H1 (cell line): ENCODE data around the gene STK36. TPM values are rescaled to one million over a fixed set of nuclear protein-coding genes. Genes with fewer than 3 reads are reported as not detected.

Source experiments
- CTCF ChIA-PET: fragments of 300-600 bp; sonication (Branson Sonifier 250); formaldehyde crosslinking; loops from one replicate; lab custom pipeline; 2021; ENCODE audit not compliant: partially characterized antibody; lab: Charles Lee
- POLR2A ChIA-PET: fragments of 300-600 bp; sonication (Branson Sonifier 250); formaldehyde crosslinking; loops from one replicate; lab custom pipeline; 2021; ENCODE audit warnings: inconsistent platforms; ENCODE audit not compliant: partially characterized antibody; lab: Charles Lee
- DNase-seq, 2 experiments: peaks; one replicate each; pipeline versions ENCODE4 v3.0.0 to v3.0.0-alpha.2; 2010 to 2022; ENCODE audit warnings: low spot score in 2 of 2, low read depth in 1 of 2, mixed read lengths in 1 of 2
- FAIRE-seq: peaks from 2 replicates; lab custom pipeline; 2011; peaks lifted over from hg19 to GRCh38; lab: Jason Lieb, UNC
- H2AFZ ChIP-seq: 2 replicates; pipeline ENCODE4 v1.8.1; 2012; ENCODE audit warnings: low read length, inconsistent platforms
- H2AK5ac ChIP-seq: 2 replicates; pipeline ENCODE4 v1.6.1; 2013; ENCODE audit warnings: low read depth, low read length
- H2BK120ac ChIP-seq: replicated peaks from 2 replicates; pipeline ENCODE3; 2013; ENCODE audit warnings: low read depth, low read length, inconsistent platforms
- H2BK12ac ChIP-seq: 2 replicates; pipeline ENCODE4 v1.6.1; 2013; ENCODE audit warnings: low read depth, low read length
- H2BK15ac ChIP-seq: 2 replicates; pipeline ENCODE4 v1.6.1; 2013; ENCODE audit warnings: low read length
- H2BK20ac ChIP-seq: 2 replicates; pipeline ENCODE4 v1.6.1; 2013; ENCODE audit warnings: low read length
- H2BK5ac ChIP-seq: 2 replicates; pipeline ENCODE4 v1.6.1; 2013; ENCODE audit warnings: low read depth, low read length
- H3K14ac ChIP-seq: 2 replicates; pipeline ENCODE4 v1.6.1; 2013; ENCODE audit warnings: inconsistent platforms; ENCODE audit not compliant: insufficient read length
- H3K18ac ChIP-seq: 2 replicates; pipeline ENCODE4 v1.6.1; 2013; ENCODE audit warnings: low read length; ENCODE audit errors: extremely low read depth
- H3K23ac ChIP-seq: 2 replicates; pipeline ENCODE4 v1.6.1; 2013; ENCODE audit warnings: inconsistent platforms; ENCODE audit not compliant: insufficient read length
- H3K23me2 ChIP-seq: 2 replicates; pipeline ENCODE4 v1.6.1; 2013; ENCODE audit warnings: low read depth, low read length
- H3K27ac ChIP-seq: 2 replicates; pipeline ENCODE4 v1.6.1; 2011; ENCODE audit warnings: low read depth, low read length, inconsistent platforms
- H3K27me3 ChIP-seq, 4 experiments: replicated peaks in 1 of 4; 1 replicate in 1 of 4; 2 replicates in 3 of 4; pipeline versions ENCODE4 v1.6.1 to v1.8.1; 2011 to 2013; ENCODE audit warnings: low read length in 3 of 4, mild to moderate bottlenecking in 3 of 4, inconsistent platforms in 2 of 4, mixed read lengths in 2 of 4, moderate library complexity in 1 of 4; ENCODE audit not compliant: control insufficient read depth in 3 of 4, insufficient read depth in 3 of 4; ENCODE audit errors: extremely low read depth in 1 of 4
- H3K36me3 ChIP-seq, 4 experiments: 2 replicates each; pipeline versions ENCODE4 v1.6.1 to v1.8.1; 2011 to 2013; ENCODE audit warnings: mild to moderate bottlenecking in 4 of 4, low read length in 3 of 4, moderate library complexity in 2 of 4, control low read depth in 1 of 4, inconsistent platforms in 1 of 4; ENCODE audit not compliant: insufficient read depth in 4 of 4, control insufficient read depth in 2 of 4
- H3K4ac ChIP-seq: replicated peaks from 2 replicates; pipeline ENCODE3; 2013; ENCODE audit warnings: low read length, low read depth, mixed read lengths, inconsistent platforms; ENCODE audit not compliant: insufficient read length
- H3K4me1 ChIP-seq, 4 experiments: replicated peaks in 1 of 4; 1 replicate in 1 of 4; 2 replicates in 3 of 4; pipeline versions ENCODE4 v1.6.1 to v1.8.1; 2011 to 2013; ENCODE audit warnings: low read length in 3 of 4, inconsistent platforms in 2 of 4, mixed read lengths in 1 of 4; ENCODE audit not compliant: insufficient read depth in 4 of 4, control insufficient read depth in 3 of 4
- H3K4me2 ChIP-seq, 2 experiments: 2 replicates each; pipeline versions ENCODE4 v1.6.1 to v1.8.1; 2011 to 2013; ENCODE audit warnings: low read depth in 2 of 2, low read length in 2 of 2, control low read depth in 1 of 2, inconsistent platforms in 1 of 2, mild to moderate bottlenecking in 1 of 2; ENCODE audit not compliant: insufficient read depth in 1 of 2
- H3K4me3 ChIP-seq, 4 experiments: fragments of 200-600, 300-600 bp in 1 of 4; sonication (generic), shearing (Covaris generic), sonication (Bioruptor Twin) in 1 of 4; 2 replicates each; pipeline versions ENCODE4 v1.5.1 to v1.8.1; 2011 to 2016; ENCODE audit warnings: low read length in 4 of 4, low read depth in 3 of 4, control low read depth in 2 of 4, inconsistent platforms in 2 of 4, mild to moderate bottlenecking in 2 of 4, mixed read lengths in 1 of 4, moderate library complexity in 1 of 4; ENCODE audit not compliant: insufficient read depth in 2 of 4; ENCODE audit errors: extremely low read depth in 1 of 4
- H3K56ac ChIP-seq: replicated peaks from 2 replicates; pipeline ENCODE3; 2013; ENCODE audit warnings: low read depth, mild to moderate bottlenecking, mixed read lengths, low read length, inconsistent platforms; ENCODE audit not compliant: insufficient read length
- H3K79me1 ChIP-seq: 2 replicates; pipeline ENCODE4 v1.6.1; 2013; ENCODE audit warnings: low read depth, low read length, control low read depth
- H3K79me2 ChIP-seq, 2 experiments: 2 replicates each; pipeline versions ENCODE4 v1.6.1 to v1.8.1; 2012 to 2013; ENCODE audit warnings: low read length in 2 of 2, mild to moderate bottlenecking in 2 of 2, inconsistent platforms in 1 of 2; ENCODE audit not compliant: insufficient read depth in 2 of 2, control insufficient read depth in 1 of 2
- H3K9ac ChIP-seq, 4 experiments: replicated peaks in 1 of 4; 1 replicate in 1 of 4; 2 replicates in 3 of 4; pipeline versions ENCODE4 v1.6.1 to v1.8.1; 2011 to 2013; ENCODE audit warnings: low read depth in 3 of 4, low read length in 3 of 4, control low read depth in 2 of 4, mild to moderate bottlenecking in 2 of 4, moderate library complexity in 2 of 4, inconsistent platforms in 1 of 4; ENCODE audit errors: extremely low read depth in 1 of 4
- H3K9me3 ChIP-seq, 2 experiments: 2 replicates each; pipeline versions ENCODE4 v1.6.1 to v1.8.1; 2012 to 2013; ENCODE audit warnings: mild to moderate bottlenecking in 2 of 2, moderate library complexity in 2 of 2, control low read depth in 1 of 2, inconsistent platforms in 1 of 2, low read depth in 1 of 2, low read length in 1 of 2, mixed read lengths in 1 of 2; ENCODE audit not compliant: insufficient read depth in 2 of 2
- H4K20me1 ChIP-seq, 2 experiments: replicated peaks in 1 of 2; 2 replicates each; pipeline versions ENCODE3 to v1.8.1; 2011 to 2013; ENCODE audit warnings: inconsistent platforms in 2 of 2, low read length in 2 of 2, mild to moderate bottlenecking in 1 of 2; ENCODE audit not compliant: insufficient read depth in 2 of 2, control insufficient read depth in 1 of 2
- H4K5ac ChIP-seq: 2 replicates; pipeline ENCODE4 v1.6.1; 2013; ENCODE audit warnings: low read length, low read depth, mixed read lengths, inconsistent platforms; ENCODE audit not compliant: insufficient read length
- H4K8ac ChIP-seq: 2 replicates; pipeline ENCODE4 v1.8.0; 2013; ENCODE audit warnings: mild to moderate bottlenecking, moderate library complexity, low read length, inconsistent platforms; ENCODE audit not compliant: insufficient read depth; ENCODE audit errors: extremely low read depth
- H4K91ac ChIP-seq: replicated peaks from 2 replicates; pipeline ENCODE3; 2013; ENCODE audit warnings: low read length, mixed read lengths, inconsistent platforms; ENCODE audit not compliant: insufficient read length
- KDM4A ChIP-seq: IDR thresholded peaks from one replicate; pipeline ENCODE4 v1.7.1; 2012; ENCODE audit warnings: low read depth, mild to moderate bottlenecking, moderate library complexity, low read length, inconsistent platforms; ENCODE audit not compliant: severe bottlenecking
- MAFK ChIP-seq: IDR thresholded peaks from 2 replicates; pipeline ENCODE4 v1.6.1; 2012; ENCODE audit warnings: low read depth, mild to moderate bottlenecking, improper control_type of control experiment, low read length
- POLR2A ChIP-seq, 2 experiments: IDR thresholded peaks; 1 replicate in 1 of 2; 2 replicates in 1 of 2; pipeline ENCODE4 v1.6.1; 2011; ENCODE audit warnings: low read depth in 2 of 2, low read length in 2 of 2, mild to moderate bottlenecking in 2 of 2; ENCODE audit errors: control extremely low read depth in 1 of 2
- RAD21 ChIP-seq, 2 experiments: IDR thresholded peaks in 1 of 2; conservative IDR thresholded peaks in 1 of 2; 2 replicates each; pipeline ENCODE4 v1.6.1; 2011; ENCODE audit warnings: low read depth in 2 of 2, low read length in 2 of 2, improper control_type of control experiment in 1 of 2, inconsistent platforms in 1 of 2, mild to moderate bottlenecking in 1 of 2, moderate library complexity in 1 of 2
- WGBS, 2 experiments: shearing (Covaris generic) in 1 of 2; methylation state at CpG; one replicate each; pipeline versions ENCODE4 v1.1.6 to v1.1.7; 2013 to 2015; ENCODE audit warnings: low lambda C conversion rate in 2 of 2, mixed read lengths in 2 of 2, inconsistent platforms in 1 of 2, low coverage in 1 of 2, missing lambda C conversion rate in 1 of 2; ENCODE audit not compliant: insufficient replicate concordance in 2 of 2, insufficient coverage in 1 of 2, insufficient read length in 1 of 2; ENCODE audit errors: extremely low coverage in 1 of 2, missing lambda C conversion rate in 1 of 2; 5-methylcytosine and 5-hydroxymethylcytosine counted together
- polyA plus RNA-seq, 7 experiments: library from polyadenylated mRNA; depleted of rRNA in 3 of 7; stranded (reverse) in 5 of 7; unstranded in 2 of 7; fragments of >200 nt in 5 of 7; fragments of 200-250 nt in 2 of 7; gene quantifications; 1 replicate in 5 of 7; 2 replicates in 1 of 7; 4 replicates in 1 of 7; pipeline versions ENCODE4 v1.2.1 to v1.2.3, GENCODE V29; 2011 to 2013; ENCODE audit warnings: missing spikeins in 2 of 7, mixed read lengths in 2 of 7
- total RNA-seq: library from RNA; stranded (reverse); fragmentation: NEBNext Ultra II Directional; extraction: Animal tissue kit (Norgen Biotek cat#: 25700); gene quantifications from 2 replicates; pipeline ENCODE4 v1.2.1, GENCODE V29; 2021
- TF ChIP-seq, protein P1 (sequence below), 3 experiments: IDR thresholded peaks; 1 replicate in 2 of 3; 2 replicates in 1 of 3; pipeline versions ENCODE4 v1.5.1 to v1.6.1; 2011; ENCODE audit warnings: low read length in 3 of 3, mild to moderate bottlenecking in 3 of 3, inconsistent platforms in 2 of 3, low read depth in 1 of 3, moderate library complexity in 1 of 3; ENCODE audit not compliant: insufficient read depth in 1 of 3; ENCODE audit errors: control extremely low read depth in 1 of 3
- TF ChIP-seq, protein P2 (sequence below): IDR thresholded peaks from 2 replicates; pipeline ENCODE4 v1.6.1; 2012; ENCODE audit warnings: inconsistent platforms

The STK36 gene
- total and polyA plus RNA-seq, 2 of the 8 experiments (the other 6 are each of a cell fraction or from before 2014, with no cell fraction given): 41.4 to 57.6 TPM

DNA sequence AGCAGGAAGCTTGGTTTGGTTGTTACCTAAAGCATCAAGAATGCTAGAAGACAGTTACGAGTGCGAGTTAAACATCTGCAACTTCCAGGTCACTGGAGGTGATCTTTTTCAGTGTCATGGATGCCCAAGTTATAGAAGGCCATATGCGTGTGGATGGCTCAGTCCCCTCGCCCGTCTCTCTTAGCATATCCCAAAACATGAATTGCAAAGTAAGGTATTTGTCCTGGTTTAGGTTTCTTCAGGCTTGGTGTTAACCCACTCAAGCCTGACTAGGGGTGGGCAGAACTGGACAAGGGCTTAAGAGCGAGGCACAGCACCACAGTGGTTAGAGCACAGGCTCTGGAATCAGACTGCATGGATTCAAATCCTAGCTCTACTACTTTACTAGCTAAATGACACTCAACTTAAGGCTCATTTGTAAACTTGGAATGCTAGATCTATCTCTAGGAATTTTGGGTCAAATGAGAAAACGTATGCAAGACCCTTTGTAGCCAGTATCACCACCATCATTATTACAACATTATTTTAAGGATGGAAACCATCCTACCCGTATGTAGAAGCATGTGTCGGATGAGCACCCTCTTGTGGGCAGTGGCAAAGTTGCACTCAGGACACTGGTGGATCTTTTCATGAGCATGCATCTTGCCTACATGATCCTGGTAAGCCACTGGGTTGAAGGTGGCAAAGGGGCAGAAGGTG lies 23.6 kb upstream of the STK36 start:
- H2BK15ac ChIP-seq: no peak overlapping the region

More for the DNA sequence above, 23.6 kb upstream of the STK36 start:
- no peaks in the 10 kb centered on the region for H3K9me3 ChIP-seq
- no peak overlapping the region for H3K56ac ChIP-seq
- no peak overlapping the region for H3K4me2 ChIP-seq
- H3K18ac ChIP-seq: no peak overlapping the region
- H3K36me3 ChIP-seq: peaks cover 40 to 83% (median 70%) of the 10 kb centered on the region in 4 experiments
- DNase-seq: peak in 1 of 2 experiments; percentile 71
- TF ChIP-seq, protein P1, sequence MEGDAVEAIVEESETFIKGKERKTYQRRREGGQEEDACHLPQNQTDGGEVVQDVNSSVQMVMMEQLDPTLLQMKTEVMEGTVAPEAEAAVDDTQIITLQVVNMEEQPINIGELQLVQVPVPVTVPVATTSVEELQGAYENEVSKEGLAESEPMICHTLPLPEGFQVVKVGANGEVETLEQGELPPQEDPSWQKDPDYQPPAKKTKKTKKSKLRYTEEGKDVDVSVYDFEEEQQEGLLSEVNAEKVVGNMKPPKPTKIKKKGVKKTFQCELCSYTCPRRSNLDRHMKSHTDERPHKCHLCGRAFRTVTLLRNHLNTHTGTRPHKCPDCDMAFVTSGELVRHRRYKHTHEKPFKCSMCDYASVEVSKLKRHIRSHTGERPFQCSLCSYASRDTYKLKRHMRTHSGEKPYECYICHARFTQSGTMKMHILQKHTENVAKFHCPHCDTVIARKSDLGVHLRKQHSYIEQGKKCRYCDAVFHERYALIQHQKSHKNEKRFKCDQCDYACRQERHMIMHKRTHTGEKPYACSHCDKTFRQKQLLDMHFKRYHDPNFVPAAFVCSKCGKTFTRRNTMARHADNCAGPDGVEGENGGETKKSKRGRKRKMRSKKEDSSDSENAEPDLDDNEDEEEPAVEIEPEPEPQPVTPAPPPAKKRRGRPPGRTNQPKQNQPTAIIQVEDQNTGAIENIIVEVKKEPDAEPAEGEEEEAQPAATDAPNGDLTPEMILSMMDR (IDR thresholded peaks at IDR 0.05; ENCODE audit: control extremely low read depth in 1 of 3, insufficient read depth in 1 of 3, low read depth in 1 of 3, low read length in 3 of 3): peak; percentile 73 to 97 (median 92)
- TF ChIP-seq RAD21 (IDR thresholded peaks at IDR 0.05 in 1 of 2, conservative IDR thresholded peaks at IDR 0.05 in 1 of 2; ENCODE audit: low read depth in 2 of 2, low read length in 2 of 2) (peak; percentile 82 to 83), MAFK (no peak), KDM4A (no peak), POLR2A (IDR thresholded peaks at IDR 0.05; ENCODE audit: control extremely low read depth in 1 of 2, low read depth in 2 of 2, low read length in 2 of 2) (no peak)
- TF ChIP-seq, protein P2, sequence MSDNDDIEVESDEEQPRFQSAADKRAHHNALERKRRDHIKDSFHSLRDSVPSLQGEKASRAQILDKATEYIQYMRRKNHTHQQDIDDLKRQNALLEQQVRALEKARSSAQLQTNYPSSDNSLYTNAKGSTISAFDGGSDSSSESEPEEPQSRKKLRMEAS: 0 out of 2 replicates have a peak, but pooled peaks have one; percentile 10
- TF ChIP-seq, all 59 proteins: peak for 3
- Histone ChIP-seq H2BK120ac (no peak overlapping the region), H2BK20ac (no peak overlapping the region), H3K4me3 (no peak overlapping the region), H3K9ac (no peak overlapping the region), H2AK5ac (no peak overlapping the region), H3K4me1 (no peaks in the 10 kb centered on the region), H3K14ac (no peak overlapping the region), H2BK5ac (no peak overlapping the region), H4K5ac (no peak overlapping the region), H2AFZ (no peak overlapping the region), H3K79me1 (no peaks in the 10 kb centered on the region), H3K79me2 (no peaks in the 10 kb centered on the region; a peak in 1 of 4 replicates), H2BK12ac (no peak overlapping the region), H4K20me1 (peaks cover 0 to 16% of the 10 kb centered on the region in 2 experiments), H3K23ac (no peak overlapping the region), H3K27me3 (no peaks in the 10 kb centered on the region), H4K91ac (no peak overlapping the region), H3K4ac (no peak overlapping the region), H3K27ac (no peak overlapping the region), H4K8ac (no peak overlapping the region), H3K23me2 (no peaks in the 10 kb centered on the region)
- ChIA-PET CTCF (interaction anchor here (0.8 to 6.0 kb wide), 29 partner anchors 11 to 373 kb away, joined by 3 to 48 read pairs (median 4); partner anchors contain the start of genes BCS1L, PLCD4, RNF25 and STK36), POLR2A (interaction anchor here (1.1 to 3.4 kb wide), 3 partner anchors 8 to 39 kb away, joined by 3 to 16 read pairs (median 3); partner anchors contain the start of genes BCS1L and ZNF142)
- 75% methylated on average over 9 of the region's 9 CpGs; no CpG with 5 or more reads in 1 of the 2 experiments for WGBS, 2 experiments
- FAIRE-seq: peak; percentile 97
